IPS-15b (cell line): ENCODE results near the gene PTHLH.

ENCODE experiments used
- H3K27me3 ChIP-seq: one replicate; pipeline ENCODE4 v1.6.1; 2013; ENCODE audit warnings: low read length; ENCODE audit not compliant: control insufficient read depth, insufficient read depth
- H3K36me3 ChIP-seq: one replicate; pipeline ENCODE4 v1.6.1; 2013; ENCODE audit warnings: low read length; ENCODE audit not compliant: control insufficient read depth, insufficient read depth
- H3K4me1 ChIP-seq: one replicate; pipeline ENCODE4 v1.6.1; 2013; ENCODE audit warnings: mild to moderate bottlenecking, low read length; ENCODE audit not compliant: control insufficient read depth, insufficient read depth
- H3K4me3 ChIP-seq: one replicate; pipeline ENCODE4 v1.5.1; 2013; ENCODE audit warnings: low read depth, low read length
- H3K9ac ChIP-seq: one replicate; pipeline ENCODE4 v1.6.1; 2013; ENCODE audit warnings: low read depth, mild to moderate bottlenecking, low read length
- H3K9me3 ChIP-seq: one replicate; pipeline ENCODE4 v1.6.1; 2013; ENCODE audit warnings: mild to moderate bottlenecking, low read length; ENCODE audit not compliant: control insufficient read depth, insufficient read depth

PTHLH gene

DNA sequence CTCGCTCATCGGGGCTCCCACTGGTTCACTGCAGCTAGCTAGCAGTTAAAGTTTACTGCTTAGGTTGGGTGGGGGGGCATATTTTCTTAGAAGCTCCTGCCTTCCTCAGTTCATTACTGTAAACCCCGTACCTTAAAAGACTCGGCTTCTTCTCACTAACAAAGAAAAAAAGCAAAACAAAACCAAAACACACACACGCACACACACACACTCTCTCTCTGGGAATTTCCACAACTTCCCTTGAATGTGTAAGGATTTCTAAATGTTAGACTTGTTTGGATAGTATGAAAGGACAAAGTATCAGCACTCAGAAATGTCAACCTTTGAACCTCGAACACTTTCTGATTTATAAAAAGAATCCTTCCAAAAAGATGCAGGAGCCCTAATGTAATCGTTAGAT lies 927 bp downstream of the PTHLH start:
- Histone ChIP-seq H3K9ac (no peak overlapping the region), H3K27me3 (peaks cover 94% of the 10 kb centered on the region), H3K4me3 (peak overlapping the region; percentile 60), H3K4me1 (peaks cover 13% of the 10 kb centered on the region), H3K36me3 (no peaks in the 10 kb centered on the region), H3K9me3 (no peaks in the 10 kb centered on the region)

DNA sequence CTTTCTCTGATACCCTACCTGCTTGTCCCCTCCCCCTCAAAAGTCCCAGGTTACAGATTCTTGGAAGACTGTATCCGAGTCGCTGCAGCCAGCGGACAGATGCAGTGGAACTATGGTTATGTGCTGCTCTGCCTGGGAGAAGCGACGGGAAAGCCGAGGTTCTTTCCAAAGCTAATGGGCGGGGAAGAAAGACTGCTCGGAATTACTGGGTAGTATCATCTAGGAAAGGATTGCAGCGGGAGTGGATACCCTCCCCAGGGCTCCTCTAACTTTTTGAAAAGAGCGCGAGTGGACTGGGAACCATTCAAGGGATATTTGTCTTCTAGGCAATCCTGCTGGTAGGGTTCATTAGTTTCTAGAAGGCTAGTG lies 1.4 kb downstream of the PTHLH start:
- Histone ChIP-seq H3K9me3 (no peaks in the 10 kb centered on the region), H3K4me3 (peak overlapping the region; percentile 60), H3K27me3 (peaks cover 94% of the 10 kb centered on the region), H3K9ac (no peak overlapping the region), H3K4me1 (peaks cover 13% of the 10 kb centered on the region), H3K36me3 (no peaks in the 10 kb centered on the region)

DNA sequence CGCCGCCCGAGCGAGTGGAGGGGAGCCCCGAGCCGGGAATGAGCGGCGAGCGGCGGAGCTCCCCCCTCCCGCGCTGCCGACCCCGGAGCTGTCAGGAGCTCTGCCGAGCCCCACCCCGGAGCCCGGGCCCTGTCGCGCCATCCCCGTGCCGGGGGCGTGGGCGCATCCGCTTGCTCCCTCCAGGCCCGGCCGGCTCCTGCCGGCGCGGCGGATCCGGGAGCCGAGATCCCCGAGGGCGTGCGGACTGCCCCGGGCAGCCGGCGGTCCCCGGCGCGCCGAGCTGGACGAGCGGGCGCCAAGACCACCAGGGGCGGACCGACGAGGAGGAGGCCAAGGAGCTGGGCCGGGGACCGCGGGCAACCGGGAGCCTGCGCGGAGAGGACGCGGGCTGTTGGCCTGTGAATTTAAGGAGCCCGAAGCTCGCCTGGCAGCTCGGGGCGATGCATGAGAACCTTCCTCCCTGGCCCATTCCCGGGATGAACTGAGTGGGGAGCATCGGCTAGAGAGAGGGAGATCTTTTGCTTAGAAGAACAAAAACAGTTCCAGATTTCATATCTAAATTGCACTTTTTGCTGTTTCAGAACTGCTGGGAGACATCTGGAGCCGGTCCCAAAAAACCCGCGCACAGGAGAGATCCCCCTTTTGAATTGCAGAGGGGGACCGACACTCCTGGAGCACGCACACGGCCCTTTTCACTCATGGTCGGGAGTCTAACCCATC lies 2.0 kb downstream of the PTHLH start:
- no peaks in the 10 kb centered on the region for H3K36me3 ChIP-seq
- no peaks in the 10 kb centered on the region for H3K9me3 ChIP-seq
- peaks cover 13% of the 10 kb centered on the region for H3K4me1 ChIP-seq
- no peak overlapping the region for H3K9ac ChIP-seq
- H3K4me3 ChIP-seq = peak overlapping the region; percentile 60
- peaks cover 94% of the 10 kb centered on the region for H3K27me3 ChIP-seq

DNA sequence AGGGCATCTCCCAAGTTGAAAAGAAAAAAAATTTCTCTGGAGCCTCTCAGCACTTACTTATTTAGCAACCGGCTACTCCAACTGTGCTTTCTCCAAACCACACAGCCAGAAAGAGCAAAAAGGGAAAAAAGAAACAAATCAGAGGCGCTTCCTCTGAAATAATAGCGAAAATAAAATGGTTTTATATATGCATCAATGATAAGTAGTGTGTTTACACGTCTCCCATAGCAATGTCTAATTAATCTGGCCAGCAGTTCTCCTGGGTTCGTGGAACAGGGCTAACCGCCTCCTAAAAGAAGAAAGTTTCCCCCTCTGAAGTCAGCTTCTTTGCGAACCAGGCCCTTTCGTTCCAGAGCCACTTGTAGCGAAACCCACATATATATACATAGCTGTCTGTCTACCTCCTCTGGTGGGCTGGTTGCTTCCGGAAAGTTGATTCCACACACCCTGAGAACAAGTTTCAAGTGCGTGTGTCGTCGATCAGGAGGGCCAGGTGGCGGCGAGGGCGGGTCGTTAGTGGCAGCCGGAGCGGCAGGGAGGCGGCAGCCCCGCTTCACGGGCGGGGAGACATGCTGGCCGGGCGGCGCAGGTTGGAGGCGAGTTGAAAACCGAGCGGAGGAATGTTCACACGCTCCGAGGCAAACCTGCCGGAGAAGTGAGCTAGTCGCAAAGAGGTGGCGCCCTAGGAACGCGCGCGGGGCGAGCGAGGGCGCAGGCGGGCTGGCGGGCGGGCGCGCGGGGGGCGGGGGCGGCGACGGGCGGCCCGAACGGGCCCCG lies 2.7 kb downstream of the PTHLH start:
- no peak overlapping the region for H3K9ac ChIP-seq

DNA sequence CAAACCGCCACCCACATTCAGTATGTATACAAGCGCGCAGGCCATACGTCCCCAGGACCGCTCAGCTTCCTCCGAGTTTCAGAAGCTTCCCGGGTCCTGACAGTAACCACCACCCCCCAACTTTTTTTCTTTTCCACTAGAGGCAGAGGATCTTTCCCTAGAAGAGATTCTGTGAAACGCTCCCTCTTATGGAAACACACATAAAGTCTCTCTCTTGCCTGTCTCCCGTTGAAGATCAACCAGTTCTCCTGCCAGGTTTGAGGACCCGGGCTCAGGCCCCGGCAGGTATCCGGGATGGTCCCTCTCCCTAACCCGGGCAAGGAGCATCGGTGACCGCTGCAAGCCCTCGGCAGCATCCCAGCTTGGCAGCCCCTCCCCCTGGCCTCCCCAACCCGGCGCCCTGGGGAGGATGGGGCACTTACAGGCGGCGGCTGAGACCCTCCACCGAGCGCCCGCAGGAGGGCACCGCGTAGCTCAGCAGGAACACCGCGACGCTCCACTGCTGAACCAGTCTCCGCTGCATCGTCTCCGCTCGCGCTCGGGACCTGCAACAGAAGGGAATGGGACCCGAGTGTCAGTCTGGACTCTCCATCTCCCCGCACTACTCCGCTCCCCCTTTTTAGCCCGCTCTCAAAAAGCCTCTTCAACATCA lies 3.4 kb downstream of the PTHLH start:
- H3K9ac ChIP-seq = no peak overlapping the region
- no peaks in the 10 kb centered on the region for H3K36me3 ChIP-seq
- peaks cover 13% of the 10 kb centered on the region for H3K4me1 ChIP-seq
- H3K27me3 ChIP-seq = peaks cover 94% of the 10 kb centered on the region
- no peaks in the 10 kb centered on the region for H3K9me3 ChIP-seq
- peak overlapping the region; percentile 57 for H3K4me3 ChIP-seq

More for the DNA sequence above, 2.7 kb downstream of the PTHLH start:
- no peaks in the 10 kb centered on the region for H3K9me3 ChIP-seq
- H3K36me3 ChIP-seq = no peaks in the 10 kb centered on the region
- peaks cover 94% of the 10 kb centered on the region for H3K27me3 ChIP-seq
- peak overlapping the region; percentile 57 for H3K4me3 ChIP-seq
- H3K4me1 ChIP-seq = peaks cover 13% of the 10 kb centered on the region

DNA sequence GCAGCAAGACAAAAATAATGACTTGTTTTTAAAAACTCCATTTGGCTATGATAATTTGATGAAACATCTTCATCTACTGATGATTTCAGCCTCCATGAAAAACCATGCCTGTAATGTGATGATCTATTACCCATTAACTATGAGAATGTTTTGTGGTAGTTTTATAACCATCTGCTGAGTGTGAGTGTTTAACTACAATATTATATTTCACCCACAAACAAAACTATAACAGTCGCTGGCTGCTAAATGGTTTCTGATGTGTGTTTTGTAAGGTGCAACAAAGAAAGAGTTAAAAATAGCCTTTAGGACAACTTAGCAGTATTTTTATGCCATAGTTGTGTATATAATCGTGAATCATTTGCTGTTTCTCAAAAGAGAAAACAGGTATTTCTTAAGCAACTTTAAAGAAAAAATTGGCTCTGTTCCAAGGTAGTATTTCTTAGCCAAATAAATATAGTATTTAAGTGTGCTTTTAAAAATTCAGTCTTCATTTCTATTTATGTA lies 4.9 kb downstream of the PTHLH start:
- no peak overlapping the region for H3K4me3 ChIP-seq
- peaks cover 7% of the 10 kb centered on the region for H3K4me1 ChIP-seq
- H3K27me3 ChIP-seq = peaks cover 91% of the 10 kb centered on the region
- H3K9ac ChIP-seq = no peak overlapping the region
- no peaks in the 10 kb centered on the region for H3K36me3 ChIP-seq
- H3K9me3 ChIP-seq = no peaks in the 10 kb centered on the region

DNA sequence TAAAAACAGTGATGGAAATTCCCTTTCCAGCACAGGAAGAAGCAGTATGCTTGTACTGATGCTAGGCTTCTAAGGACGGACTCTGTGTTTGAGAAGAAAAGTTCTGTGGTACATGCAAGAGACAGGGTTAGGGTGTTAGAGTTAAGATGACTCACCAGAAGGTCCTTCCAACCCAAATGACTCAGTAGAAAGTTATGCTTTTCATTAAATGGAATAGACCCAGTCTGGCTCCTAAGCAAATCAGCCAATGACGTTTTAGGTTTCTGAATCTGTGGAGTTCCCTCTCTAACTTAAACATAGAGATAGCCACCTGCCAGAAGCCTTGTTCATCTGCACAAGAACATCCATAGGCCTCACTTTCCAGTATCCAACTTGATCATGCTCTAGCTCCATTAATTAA lies 5.7 kb downstream of the PTHLH start:
- no peak overlapping the region for H3K9ac ChIP-seq
- H3K4me1 ChIP-seq = peaks cover 4% of the 10 kb centered on the region
- no peaks in the 10 kb centered on the region for H3K9me3 ChIP-seq
- H3K4me3 ChIP-seq = no peak overlapping the region
- peaks cover 84% of the 10 kb centered on the region for H3K27me3 ChIP-seq
- no peaks in the 10 kb centered on the region for H3K36me3 ChIP-seq

DNA sequence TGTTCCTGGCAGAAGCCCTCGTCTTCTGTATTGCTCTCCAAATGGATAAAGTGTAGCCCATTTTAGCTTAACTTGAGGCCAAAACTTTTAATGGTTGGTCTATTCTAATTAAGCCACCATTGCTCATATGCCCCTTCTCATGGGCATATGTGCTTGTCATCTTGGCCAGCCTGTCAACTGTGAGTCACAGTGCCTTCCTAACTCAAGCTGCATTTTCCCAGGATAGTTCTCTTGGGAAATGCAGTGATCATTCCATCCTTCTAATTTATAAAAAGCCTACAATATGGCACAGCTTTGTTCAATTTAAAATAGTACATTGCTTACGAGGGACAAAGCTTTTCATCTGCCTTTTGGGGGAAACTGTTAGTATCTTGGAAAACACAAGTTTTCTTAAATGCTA lies 6.6 kb downstream of the PTHLH start:
- H3K4me1 ChIP-seq = peaks cover 1% of the 10 kb centered on the region
- H3K9ac ChIP-seq = no peak overlapping the region
- H3K27me3 ChIP-seq = peaks cover 75% of the 10 kb centered on the region
- H3K9me3 ChIP-seq = no peaks in the 10 kb centered on the region
- no peaks in the 10 kb centered on the region for H3K36me3 ChIP-seq
- no peak overlapping the region for H3K4me3 ChIP-seq

DNA sequence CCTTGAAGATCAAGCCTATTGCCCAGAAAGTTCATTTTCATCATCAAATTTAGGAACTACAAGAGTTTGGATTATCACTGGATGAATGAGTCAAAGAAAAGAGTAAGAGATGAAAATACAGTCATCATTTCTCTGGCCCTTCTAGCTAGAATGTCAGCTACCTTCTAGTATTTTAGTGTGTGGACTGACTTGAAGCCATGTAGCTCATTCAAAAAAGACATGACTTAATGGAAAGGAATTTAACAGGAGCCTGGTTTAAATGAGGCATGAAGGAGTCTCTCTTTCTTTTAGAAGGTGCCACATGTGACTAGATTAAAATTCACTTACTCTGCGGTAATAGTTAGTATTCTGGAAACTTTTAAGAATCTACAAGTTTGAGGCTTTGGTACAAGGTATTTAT lies 7.1 kb downstream of the PTHLH start:
- H3K9ac ChIP-seq = no peak overlapping the region
- peaks cover 70% of the 10 kb centered on the region for H3K27me3 ChIP-seq
- no peaks in the 10 kb centered on the region for H3K4me1 ChIP-seq
- no peaks in the 10 kb centered on the region for H3K36me3 ChIP-seq
- H3K9me3 ChIP-seq = no peaks in the 10 kb centered on the region
- no peak overlapping the region for H3K4me3 ChIP-seq

DNA sequence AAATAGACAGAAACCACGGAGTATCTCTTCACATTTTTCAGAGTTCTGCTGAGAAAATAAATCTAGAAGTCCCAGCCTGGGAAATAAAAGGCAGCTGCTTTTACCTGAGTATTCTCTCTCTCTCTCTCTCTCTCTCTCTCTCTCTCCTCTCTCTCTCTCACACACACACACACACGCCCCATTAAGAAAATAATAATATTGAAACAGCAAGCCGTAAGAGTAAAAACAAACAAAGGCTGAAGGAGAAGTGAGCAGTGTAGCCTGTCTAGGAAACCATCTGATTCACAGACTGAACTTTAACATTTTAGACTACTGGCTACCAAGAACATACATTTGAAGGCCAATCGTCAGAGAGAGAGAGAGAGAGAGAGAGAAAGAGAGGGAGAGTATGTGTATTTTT lies 8.4 kb downstream of the PTHLH start:
- Histone ChIP-seq H3K9ac (no peak overlapping the region), H3K4me1 (no peaks in the 10 kb centered on the region), H3K36me3 (no peaks in the 10 kb centered on the region), H3K9me3 (no peaks in the 10 kb centered on the region), H3K27me3 (peaks cover 61% of the 10 kb centered on the region), H3K4me3 (no peak overlapping the region)

DNA sequence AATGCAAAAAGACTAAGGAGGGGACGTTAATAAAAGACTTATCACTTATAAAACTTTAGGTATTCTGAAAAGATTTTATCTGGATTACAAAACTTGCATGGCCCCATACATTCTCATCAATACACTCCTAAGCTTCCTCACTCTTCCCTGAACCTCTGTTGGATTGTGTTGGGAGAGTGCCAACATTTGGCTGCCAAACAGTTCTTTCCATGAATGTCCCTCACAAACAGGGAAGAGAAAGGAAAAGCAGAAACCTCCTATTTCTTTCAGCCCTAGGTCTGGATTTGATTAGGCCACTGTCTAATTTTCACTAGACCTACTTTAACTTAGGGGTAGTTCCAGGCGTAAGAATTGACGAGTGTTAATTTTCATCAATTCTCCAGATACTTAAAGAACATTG lies 11.7 kb downstream of the PTHLH start:
- H3K4me1 ChIP-seq = no peaks in the 10 kb centered on the region

More for the DNA sequence above, 11.7 kb downstream of the PTHLH start:
- Histone ChIP-seq H3K36me3 (no peaks in the 10 kb centered on the region), H3K9ac (no peak overlapping the region), H3K4me3 (no peak overlapping the region), H3K27me3 (peaks cover 28% of the 10 kb centered on the region), H3K9me3 (no peaks in the 10 kb centered on the region)
